Measurements from ENCODE around the gene RPRD1A.
A peak's percentile ranks its signal among the peaks of the same experiment; 100 is the strongest.

Gene RPRD1A

GRCh38 chr18:35998967-35999366 lies 68.4 kb downstream of the RPRD1A start:
- Histone ChIP-seq H3K9me3 (ENCODE audit: control insufficient read depth, insufficient read depth, low read depth, low read length) (no peaks in the 10 kb centered on the region), H3K4me3 (ENCODE audit: low read depth, low read length) (no peak overlapping the region), H3K4me1 (ENCODE audit: control insufficient read depth, insufficient read depth, low read length) (no peaks in the 10 kb centered on the region), H3K27ac (ENCODE audit: low read depth, low read length) (no peak overlapping the region), H3K27me3 (ENCODE audit: control insufficient read depth, insufficient read depth, low read length) (no peaks in the 10 kb centered on the region), H3K9ac (ENCODE audit: low read length) (no peak overlapping the region), H3K36me3 (ENCODE audit: control insufficient read depth, insufficient read depth, low read length) (no peaks in the 10 kb centered on the region)

- H3K27ac ChIP-seq (ENCODE audit: low read depth, low read length) = no peak overlapping the region
- no peaks in the 10 kb centered on the region for H3K9me3 ChIP-seq (ENCODE audit: control insufficient read depth, insufficient read depth, low read depth, low read length)
- H3K27me3 ChIP-seq (ENCODE audit: control insufficient read depth, insufficient read depth, low read length) = no peaks in the 10 kb centered on the region
- no peaks in the 10 kb centered on the region for H3K4me1 ChIP-seq (ENCODE audit: control insufficient read depth, insufficient read depth, low read length)
- peaks cover 42% of the 10 kb centered on the region for H3K36me3 ChIP-seq (ENCODE audit: control insufficient read depth, insufficient read depth, low read length)
- no peak overlapping the region for H3K4me3 ChIP-seq (ENCODE audit: low read depth, low read length)
- no peak overlapping the region for H3K9ac ChIP-seq (ENCODE audit: low read length)
These were observed 74.3 kb downstream of the RPRD1A start for GRCh38 chr18:35993013-35993412.

GRCh38 chr18:35991696-35992095 lies 75.7 kb downstream of the RPRD1A start:
- Histone ChIP-seq H3K4me1 (ENCODE audit: control insufficient read depth, insufficient read depth, low read length) (no peaks in the 10 kb centered on the region), H3K27me3 (ENCODE audit: control insufficient read depth, insufficient read depth, low read length) (no peaks in the 10 kb centered on the region), H3K4me3 (ENCODE audit: low read depth, low read length) (no peak overlapping the region), H3K36me3 (ENCODE audit: control insufficient read depth, insufficient read depth, low read length) (peaks cover 47% of the 10 kb centered on the region), H3K9ac (ENCODE audit: low read length) (no peak overlapping the region), H3K9me3 (ENCODE audit: control insufficient read depth, insufficient read depth, low read depth, low read length) (no peaks in the 10 kb centered on the region), H3K27ac (ENCODE audit: low read depth, low read length) (no peak overlapping the region)

GRCh38 chr18:35983818-35984217 lies 83.5 kb downstream of the RPRD1A start:
- Histone ChIP-seq H3K27ac (ENCODE audit: low read depth, low read length) (no peak overlapping the region), H3K4me3 (ENCODE audit: low read depth, low read length) (no peak overlapping the region), H3K9me3 (ENCODE audit: control insufficient read depth, insufficient read depth, low read depth, low read length) (no peaks in the 10 kb centered on the region), H3K36me3 (ENCODE audit: control insufficient read depth, insufficient read depth, low read length) (peaks cover 46% of the 10 kb centered on the region), H3K9ac (ENCODE audit: low read length) (no peak overlapping the region), H3K27me3 (ENCODE audit: control insufficient read depth, insufficient read depth, low read length) (no peaks in the 10 kb centered on the region), H3K4me1 (ENCODE audit: control insufficient read depth, insufficient read depth, low read length) (no peaks in the 10 kb centered on the region)

- Histone ChIP-seq H3K9ac (ENCODE audit: low read length) (no peak overlapping the region), H3K36me3 (ENCODE audit: control insufficient read depth, insufficient read depth, low read length) (peaks cover 48% of the 10 kb centered on the region), H3K9me3 (ENCODE audit: control insufficient read depth, insufficient read depth, low read depth, low read length) (no peaks in the 10 kb centered on the region), H3K4me3 (ENCODE audit: low read depth, low read length) (no peak overlapping the region), H3K27me3 (ENCODE audit: control insufficient read depth, insufficient read depth, low read length) (no peaks in the 10 kb centered on the region), H3K4me1 (ENCODE audit: control insufficient read depth, insufficient read depth, low read length) (no peaks in the 10 kb centered on the region), H3K27ac (ENCODE audit: low read depth, low read length) (no peak overlapping the region)
These were observed 84.2 kb downstream of the RPRD1A start for GRCh38 chr18:35983147-35983546.

- Histone ChIP-seq H3K9me3 (ENCODE audit: control insufficient read depth, insufficient read depth, low read depth, low read length) (no peaks in the 10 kb centered on the region), H3K4me3 (ENCODE audit: low read depth, low read length) (no peak overlapping the region), H3K27ac (ENCODE audit: low read depth, low read length) (no peak overlapping the region), H3K4me1 (ENCODE audit: control insufficient read depth, insufficient read depth, low read length) (no peaks in the 10 kb centered on the region), H3K36me3 (ENCODE audit: control insufficient read depth, insufficient read depth, low read length) (peaks cover 52% of the 10 kb centered on the region), H3K9ac (ENCODE audit: low read length) (no peak overlapping the region), H3K27me3 (ENCODE audit: control insufficient read depth, insufficient read depth, low read length) (no peaks in the 10 kb centered on the region)
These were observed 84.8 kb downstream of the RPRD1A start for GRCh38 chr18:35982409-35983114.

GRCh38 chr18:35979112-35979511 lies 88.2 kb downstream of the RPRD1A start:
- no peaks in the 10 kb centered on the region; the same call in 1 of the 2 replicates for H3K4me1 ChIP-seq (ENCODE audit: control insufficient read depth, insufficient read depth, low read length)
- no peak overlapping the region for H3K27ac ChIP-seq (ENCODE audit: low read depth, low read length)
- H3K4me3 ChIP-seq (ENCODE audit: low read depth, low read length) = no peak overlapping the region
- H3K9me3 ChIP-seq (ENCODE audit: control insufficient read depth, insufficient read depth, low read depth, low read length) = no peaks in the 10 kb centered on the region
- H3K27me3 ChIP-seq (ENCODE audit: control insufficient read depth, insufficient read depth, low read length) = no peaks in the 10 kb centered on the region
- peaks cover 81% of the 10 kb centered on the region for H3K36me3 ChIP-seq (ENCODE audit: control insufficient read depth, insufficient read depth, low read length)
- H3K9ac ChIP-seq (ENCODE audit: low read length) = no peak overlapping the region

GRCh38 chr18:35974181-35974580 lies 93.2 kb downstream of the RPRD1A start:
- Histone ChIP-seq H3K36me3 (ENCODE audit: control insufficient read depth, insufficient read depth, low read length) (peaks cover 55% of the 10 kb centered on the region), H3K27me3 (ENCODE audit: control insufficient read depth, insufficient read depth, low read length) (no peaks in the 10 kb centered on the region), H3K9ac (ENCODE audit: low read length) (no peak overlapping the region), H3K9me3 (ENCODE audit: control insufficient read depth, insufficient read depth, low read depth, low read length) (no peaks in the 10 kb centered on the region), H3K4me3 (ENCODE audit: low read depth, low read length) (peak overlapping the region; percentile 96; the same call in 1 of the 2 replicates), H3K4me1 (ENCODE audit: control insufficient read depth, insufficient read depth, low read length) (peaks cover 8% of the 10 kb centered on the region), H3K27ac (ENCODE audit: low read depth, low read length) (no peak overlapping the region)

- peaks cover 49% of the 10 kb centered on the region for H3K36me3 ChIP-seq (ENCODE audit: control insufficient read depth, insufficient read depth, low read length)
- H3K9me3 ChIP-seq (ENCODE audit: control insufficient read depth, insufficient read depth, low read depth, low read length) = 0 out of 2 replicates have a peak, but pooled peaks cover 2% of the 10 kb centered on the region
- peak overlapping the region; percentile 96 for H3K4me3 ChIP-seq (ENCODE audit: low read depth, low read length)
- H3K27me3 ChIP-seq (ENCODE audit: control insufficient read depth, insufficient read depth, low read length) = no peaks in the 10 kb centered on the region
- H3K4me1 ChIP-seq (ENCODE audit: control insufficient read depth, insufficient read depth, low read length) = peaks cover 8% of the 10 kb centered on the region
- H3K9ac ChIP-seq (ENCODE audit: low read length) = peak overlapping the region; percentile 34
- H3K27ac ChIP-seq (ENCODE audit: low read depth, low read length) = no peak overlapping the region
These were observed 93.7 kb downstream of the RPRD1A start for GRCh38 chr18:35973650-35974049.

GRCh38 chr18:35972197-35973000 lies 95.0 kb downstream of the RPRD1A start, which contains the start of gene RMP24:
Gene RMP24, plus strand, starts transcription at chr18:35972679.
- Histone ChIP-seq H3K9ac (ENCODE audit: low read length) (peak within 1 kb of the TSS; percentile 92), H3K27ac (ENCODE audit: low read depth, low read length) (peak within 1 kb of the TSS; percentile 27; the same call in 1 of the 2 replicates), H3K27me3 (ENCODE audit: control insufficient read depth, insufficient read depth, low read length) (no peaks in the 10 kb centered on the region), H3K4me3 (ENCODE audit: low read depth, low read length) (peak within 1 kb of the TSS; percentile 96), H3K4me1 (ENCODE audit: control insufficient read depth, insufficient read depth, low read length) (peaks cover 8% of the 10 kb centered on the region), H3K9me3 (ENCODE audit: control insufficient read depth, insufficient read depth, low read depth, low read length) (peaks cover 5% of the 10 kb centered on the region; the same call in 1 of the 2 replicates), H3K36me3 (ENCODE audit: control insufficient read depth, insufficient read depth, low read length) (peaks cover 37% of the 10 kb centered on the region)

GRCh38 chr18:35971661-35972196 lies 95.6 kb downstream of the RPRD1A start:
- H3K9ac ChIP-seq (ENCODE audit: low read length) = peak overlapping the region; percentile 76
- peaks cover 8% of the 10 kb centered on the region for H3K4me1 ChIP-seq (ENCODE audit: control insufficient read depth, insufficient read depth, low read length)
- peak overlapping the region; percentile 96 for H3K4me3 ChIP-seq (ENCODE audit: low read depth, low read length)
- no peak overlapping the region for H3K27ac ChIP-seq (ENCODE audit: low read depth, low read length)
- H3K36me3 ChIP-seq (ENCODE audit: control insufficient read depth, insufficient read depth, low read length) = peaks cover 32% of the 10 kb centered on the region
- H3K9me3 ChIP-seq (ENCODE audit: control insufficient read depth, insufficient read depth, low read depth, low read length) = peaks cover 5% of the 10 kb centered on the region; the same call in 1 of the 2 replicates
- H3K27me3 ChIP-seq (ENCODE audit: control insufficient read depth, insufficient read depth, low read length) = no peaks in the 10 kb centered on the region

Data from HUES6 (cell line).